Smooth muscle cell of the pulmonary artery (primary cell): ENCODE data around the gene C10orf53. TPM values are rescaled to one million over a fixed set of nuclear protein-coding genes. Genes with fewer than 3 reads are reported as not detected.

Source experiments
- total RNA-seq: library from RNA; depleted of rRNA; stranded (reverse); fragments of >200 nt; gene quantifications from 2 replicates; pipeline ENCODE4 v1.2.3, GENCODE V29; 2014

The C10orf53 gene
- total RNA-seq, result not detected in 2 replicates

GRCh38 chr10:49679480-49679893 lies at the start of gene C10orf53:
Gene C10orf53 (plus strand): TSS chr10:49679651. CDS start chr10:49679698, 47 bp downstream.

Other genes with a start within 250 kb of the C10orf53 start
- 74.6 and 90.2 TPM in 2 replicates for gene ERCC6, start 140.5 kb upstream of the C10orf53 start, total RNA-seq
- gene SLC18A3, start 69.3 kb upstream of the C10orf53 start, total RNA-seq, result not detected in 2 replicates
- not detected in 2 replicates for gene CHAT, start 65.6 kb upstream of the C10orf53 start, total RNA-seq
- gene OGDHL, start 82.7 kb downstream of the C10orf53 start, total RNA-seq, result 0.26 and 1.7 TPM in 2 replicates